HG03060 (cell line): ENCODE measurements around the gene SMAD6.

Experiments used
- ATAC-seq: cut with Tn5 transposase; IDR thresholded peaks from one replicate; pipeline ENCODE4 v1.9.1; 2021; ENCODE audit warnings: low read depth, moderate number of reproducible peaks; ENCODE audit not compliant: unreplicated experiment

SMAD6 gene

DNA sequence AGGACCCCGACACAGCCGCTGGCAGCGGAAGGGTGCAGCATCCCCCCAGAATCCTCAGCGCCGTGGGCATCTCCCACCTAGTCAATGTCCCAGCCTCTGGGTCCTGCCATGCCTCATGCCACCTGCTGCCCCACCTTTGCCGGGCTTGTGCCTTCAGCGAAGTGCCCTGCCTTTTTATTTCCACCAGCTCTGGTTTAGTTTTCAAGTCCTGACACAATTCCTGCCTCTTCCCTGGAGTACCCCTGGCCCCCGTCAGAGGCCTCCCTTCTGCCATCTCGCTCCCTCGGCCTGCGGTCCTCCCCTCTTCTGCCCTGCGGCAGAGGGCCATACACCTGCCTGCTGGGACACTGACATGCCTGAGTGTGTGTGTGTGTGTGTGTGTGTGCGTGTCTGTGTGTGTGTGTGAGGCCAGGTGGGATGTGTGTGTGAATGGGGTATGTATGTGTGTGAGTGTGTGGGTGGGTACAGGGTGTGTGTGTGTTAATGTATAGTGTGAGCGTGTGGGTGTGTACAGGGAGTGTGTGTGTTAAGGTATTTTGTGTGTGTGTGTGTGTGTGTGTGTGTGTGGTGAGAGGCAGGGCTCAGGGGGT lies 129.9 kb downstream of the SMAD6 start:
- ATAC-seq = no peak
